Measurements from ENCODE around the gene KRTAP2-1. TPM values are rescaled to one million over a fixed set of nuclear protein-coding genes. Genes with fewer than 3 reads are reported as not detected.

KRTAP2-1 gene
- total RNA-seq, 1 donor: not detected

- Histone ChIP-seq H3K4me3 (ENCODE audit: insufficient read depth, low read length) (no peak overlapping the region), H3K27ac (ENCODE audit: low read depth, low read length) (no peak overlapping the region), H3K27me3 (ENCODE audit: insufficient read depth, low read length) (no peaks in the 10 kb centered on the region), H4K20me1 (ENCODE audit: insufficient read depth, low read length) (no peaks in the 10 kb centered on the region), H3K4me1 (ENCODE audit: insufficient read depth, low read length) (no peaks in the 10 kb centered on the region), H3K36me3 (ENCODE audit: insufficient read depth, low read length) (no peaks in the 10 kb centered on the region), H3K9me3 (ENCODE audit: low read depth, low read length) (peaks cover 4% of the 10 kb centered on the region), H3K4me2 (ENCODE audit: insufficient read depth, low read length) (no peak overlapping the region), H2AFZ (ENCODE audit: low read length) (no peak overlapping the region), H3K79me2 (ENCODE audit: insufficient read depth, low read length) (no peaks in the 10 kb centered on the region)
- TF ChIP-seq CTCF (IDR thresholded peaks at IDR 0.05; ENCODE audit: extremely low read depth, low read depth, low read length): no peak
- DNase-seq (ENCODE audit: insufficient read length, low spot score, missing footprints): no peak
These were observed 30.4 kb downstream of the KRTAP2-1 start for GRCh38 chr17:41016578-41017215.

DNA sequence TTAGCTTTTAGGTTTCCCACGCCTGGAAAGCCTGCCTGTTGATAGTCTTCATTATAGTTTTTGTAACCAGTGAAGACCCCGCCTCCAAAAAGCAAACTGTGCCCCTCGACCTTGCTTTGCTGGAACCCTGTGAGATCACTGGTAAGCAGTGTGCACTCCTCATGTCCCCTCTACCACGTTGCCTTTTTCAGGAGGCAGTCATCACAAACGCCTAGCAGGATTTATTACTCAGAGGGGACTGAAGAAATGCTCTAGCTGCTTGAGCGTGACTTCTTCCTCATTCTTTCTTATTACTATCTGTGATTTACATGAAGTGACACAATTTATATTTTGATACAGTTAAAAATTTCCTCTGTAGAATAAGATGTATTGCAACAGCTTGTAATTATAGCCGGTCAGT, 31.7 kb downstream of the KRTAP2-1 start:
- Histone ChIP-seq H3K9me3 (ENCODE audit: low read depth, low read length) (no peaks in the 10 kb centered on the region), H3K4me3 (ENCODE audit: insufficient read depth, low read length) (no peak overlapping the region), H4K20me1 (ENCODE audit: insufficient read depth, low read length) (no peaks in the 10 kb centered on the region), H3K79me2 (ENCODE audit: insufficient read depth, low read length) (no peaks in the 10 kb centered on the region), H3K27ac (ENCODE audit: low read depth, low read length) (no peak overlapping the region), H3K4me1 (ENCODE audit: insufficient read depth, low read length) (no peaks in the 10 kb centered on the region), H2AFZ (ENCODE audit: low read length) (no peak overlapping the region), H3K36me3 (ENCODE audit: insufficient read depth, low read length) (no peaks in the 10 kb centered on the region), H3K27me3 (ENCODE audit: insufficient read depth, low read length) (no peaks in the 10 kb centered on the region), H3K4me2 (ENCODE audit: insufficient read depth, low read length) (no peak overlapping the region)
- no peak for TF ChIP-seq CTCF (IDR thresholded peaks at IDR 0.05; ENCODE audit: extremely low read depth, low read depth, low read length)
- DNase-seq (ENCODE audit: insufficient read length, low spot score, missing footprints): no peak

GRCh38 chr17:41013606-41014005, 33.5 kb downstream of the KRTAP2-1 start:
- no peaks in the 10 kb centered on the region for H3K36me3 ChIP-seq (ENCODE audit: insufficient read depth, low read length)
- H3K4me1 ChIP-seq (ENCODE audit: insufficient read depth, low read length): no peaks in the 10 kb centered on the region
- no peak for TF ChIP-seq CTCF (IDR thresholded peaks at IDR 0.05; ENCODE audit: extremely low read depth, low read depth, low read length)
- H3K79me2 ChIP-seq (ENCODE audit: insufficient read depth, low read length): no peaks in the 10 kb centered on the region
- H3K4me2 ChIP-seq (ENCODE audit: insufficient read depth, low read length): no peak overlapping the region
- H3K9me3 ChIP-seq (ENCODE audit: low read depth, low read length): no peaks in the 10 kb centered on the region
- no peak overlapping the region for H3K4me3 ChIP-seq (ENCODE audit: insufficient read depth, low read length)
- H4K20me1 ChIP-seq (ENCODE audit: insufficient read depth, low read length): no peaks in the 10 kb centered on the region
- no peak for DNase-seq (ENCODE audit: insufficient read length, low spot score, missing footprints)
- H2AFZ ChIP-seq (ENCODE audit: low read length): no peak overlapping the region
- no peaks in the 10 kb centered on the region for H3K27me3 ChIP-seq (ENCODE audit: insufficient read depth, low read length)
- H3K27ac ChIP-seq (ENCODE audit: low read depth, low read length): no peak overlapping the region

DNA sequence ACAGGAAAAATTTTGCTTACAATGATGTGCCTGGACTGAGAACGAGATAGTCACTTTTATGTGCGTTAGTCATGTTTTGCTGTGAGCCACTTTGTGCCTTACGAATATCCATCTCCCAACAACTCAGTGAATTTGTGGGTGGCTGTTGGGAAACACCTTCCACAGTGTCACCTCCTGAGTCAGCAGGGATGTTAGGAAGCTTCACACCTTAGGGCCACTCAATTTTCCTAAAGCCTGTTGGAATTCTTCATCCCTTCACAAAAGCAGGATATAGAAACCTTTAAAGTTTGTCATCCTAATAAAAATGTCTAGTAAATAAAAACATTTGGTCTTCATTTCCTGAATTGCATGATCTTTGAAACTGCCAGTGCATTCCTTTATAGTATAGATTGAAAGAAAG, 33.9 kb downstream of the KRTAP2-1 start:
- H2AFZ ChIP-seq (ENCODE audit: low read length): peak overlapping the region; percentile 48
- no peak overlapping the region for H3K4me2 ChIP-seq (ENCODE audit: insufficient read depth, low read length)
- no peak for DNase-seq (ENCODE audit: insufficient read length, low spot score, missing footprints)

More for the DNA sequence above, 33.9 kb downstream of the KRTAP2-1 start:
- no peaks in the 10 kb centered on the region for H3K36me3 ChIP-seq (ENCODE audit: insufficient read depth, low read length)
- H3K79me2 ChIP-seq (ENCODE audit: insufficient read depth, low read length): no peaks in the 10 kb centered on the region
- no peak overlapping the region for H3K27ac ChIP-seq (ENCODE audit: low read depth, low read length)
- no peaks in the 10 kb centered on the region for H4K20me1 ChIP-seq (ENCODE audit: insufficient read depth, low read length)
- H3K4me3 ChIP-seq (ENCODE audit: insufficient read depth, low read length): no peak overlapping the region
- TF ChIP-seq CTCF (IDR thresholded peaks at IDR 0.05; ENCODE audit: extremely low read depth, low read depth, low read length): no peak
- H3K4me1 ChIP-seq (ENCODE audit: insufficient read depth, low read length): no peaks in the 10 kb centered on the region
- no peaks in the 10 kb centered on the region for H3K27me3 ChIP-seq (ENCODE audit: insufficient read depth, low read length)
- H3K9me3 ChIP-seq (ENCODE audit: low read depth, low read length): no peaks in the 10 kb centered on the region
